Right kidney (tissue), 1 donor: ENCODE data around the gene PPA2.
"Not testable (repeated sequence)": the region's sequence is repeated elsewhere in the genome, so short reads cannot be mapped to it uniquely, and the experiment has no call there.

ENCODE experiments used
- DNase-seq: peaks from one replicate; pipeline ENCODE4 v3.0.0-alpha.2; 2016

The PPA2 gene

GRCh38 chr4:105461621-105462382 lies 12.1 kb downstream of the PPA2 start:
- DNase-seq = no peak

DNA sequence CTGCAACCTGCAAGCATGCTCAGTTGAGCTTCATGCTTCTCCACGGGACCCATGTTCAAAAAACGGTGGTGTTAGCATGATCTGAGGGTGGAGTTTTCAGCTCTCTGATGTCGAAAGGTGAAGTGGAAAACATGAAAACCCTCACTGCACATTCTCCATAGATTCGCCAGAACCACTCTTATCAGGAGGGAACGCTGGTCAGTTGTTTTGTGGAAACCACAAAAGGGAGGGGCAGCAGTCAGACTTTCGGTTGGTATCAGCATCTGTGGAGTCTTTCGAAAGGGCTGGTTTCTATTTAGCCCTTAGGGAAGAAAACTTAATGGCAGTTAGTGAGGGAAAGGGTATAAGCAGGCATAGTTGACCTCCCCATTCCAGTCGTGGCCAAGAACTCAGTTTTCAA lies 12.6 kb downstream of the PPA2 start:
- no peak for DNase-seq

DNA sequence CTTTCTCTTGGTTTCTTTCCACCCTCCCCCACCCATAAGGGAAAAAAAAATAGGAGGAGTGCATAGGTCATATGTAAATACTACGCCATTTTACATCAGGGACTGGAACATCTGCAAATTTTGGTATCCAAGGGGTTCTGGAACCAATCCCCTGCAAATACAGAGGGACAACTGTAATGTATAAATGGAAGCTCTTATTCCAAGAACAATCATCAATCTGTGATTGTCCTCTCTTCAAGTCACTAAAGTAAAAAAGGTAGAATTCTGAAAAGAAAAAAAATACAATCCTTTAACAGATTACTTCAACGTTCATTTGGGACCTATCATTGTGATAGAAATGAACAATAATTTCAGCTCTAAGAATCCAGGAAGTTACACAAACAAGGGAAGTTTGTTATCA lies 13.6 kb downstream of the PPA2 start:
- DNase-seq = no peak

DNA sequence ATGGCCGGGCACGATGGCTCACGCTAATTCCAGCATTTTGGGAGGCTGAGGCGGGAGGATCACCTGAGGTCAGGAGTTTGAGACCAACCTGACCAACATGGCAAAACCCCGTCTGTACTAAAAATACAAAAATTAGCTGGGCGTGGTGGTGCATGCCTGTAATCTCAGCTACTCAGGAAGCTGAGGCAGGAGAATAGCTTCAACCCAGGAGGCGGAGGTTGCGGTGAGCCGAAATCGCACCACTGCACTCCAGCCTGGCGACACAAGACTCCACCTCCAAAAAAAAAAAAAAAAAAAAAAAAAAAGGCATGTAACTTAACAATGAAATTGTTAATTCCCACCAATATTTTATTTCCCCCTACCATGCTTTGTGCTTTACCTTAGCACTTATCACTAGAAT lies 15.3 kb downstream of the PPA2 start:
- DNase-seq = not testable (repeated sequence)

DNA sequence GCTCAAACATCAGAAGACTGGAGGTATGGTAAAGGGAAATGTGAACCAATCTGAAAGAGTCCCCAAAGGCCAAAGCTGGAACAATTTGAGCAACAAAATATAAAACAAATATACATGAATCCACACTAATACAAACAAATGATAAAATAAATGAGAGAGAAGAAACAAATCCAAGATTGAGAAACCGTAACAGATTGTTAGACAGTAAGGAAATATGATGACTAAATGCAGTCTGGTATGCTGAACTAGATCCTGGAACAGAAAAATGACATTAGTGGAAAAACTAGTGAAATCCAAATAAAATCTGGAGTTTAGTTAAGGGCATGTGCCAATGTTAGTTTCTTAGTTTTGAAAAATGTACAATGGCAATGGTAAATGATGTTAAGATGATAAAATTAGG lies 15.9 kb downstream of the PPA2 start:
- DNase-seq = no peak

DNA sequence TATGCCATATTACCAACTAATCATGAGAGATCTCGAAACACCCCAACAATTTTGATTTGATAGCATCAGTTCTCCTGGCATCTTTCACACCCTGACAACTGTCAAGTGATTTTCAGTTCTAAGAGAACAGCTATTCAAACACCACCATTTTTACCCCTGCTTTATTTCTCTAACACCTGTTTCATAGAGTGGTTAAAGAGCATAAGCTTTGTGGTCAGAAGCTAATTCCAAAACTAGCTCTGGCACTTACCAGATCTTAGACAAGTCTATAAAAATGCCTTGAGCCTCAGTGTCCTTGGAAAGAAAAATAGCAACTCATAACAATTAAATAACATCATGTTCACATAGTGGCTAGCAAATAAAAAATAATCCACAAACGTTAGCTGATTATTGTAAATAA lies 17.9 kb downstream of the PPA2 start:
- no peak for DNase-seq

DNA sequence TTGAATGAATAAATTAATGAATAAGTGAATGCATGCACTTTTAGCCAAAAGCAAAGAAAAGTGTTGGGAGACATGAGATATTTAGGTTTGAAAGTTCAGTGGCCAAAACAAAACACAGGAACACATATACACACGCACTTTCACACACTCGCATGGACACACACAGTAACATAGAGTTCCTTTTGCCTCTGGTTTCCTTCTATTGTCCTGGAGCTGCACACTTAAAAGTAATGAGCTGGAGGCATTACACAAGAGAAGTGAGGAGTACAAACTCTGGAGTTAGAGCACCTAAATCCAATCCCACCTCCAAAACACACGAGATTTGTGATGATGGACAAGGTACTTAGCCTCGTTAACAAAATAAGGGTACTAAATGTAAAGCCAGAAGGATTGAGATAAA lies 18.7 kb downstream of the PPA2 start:
- DNase-seq = no peak

DNA sequence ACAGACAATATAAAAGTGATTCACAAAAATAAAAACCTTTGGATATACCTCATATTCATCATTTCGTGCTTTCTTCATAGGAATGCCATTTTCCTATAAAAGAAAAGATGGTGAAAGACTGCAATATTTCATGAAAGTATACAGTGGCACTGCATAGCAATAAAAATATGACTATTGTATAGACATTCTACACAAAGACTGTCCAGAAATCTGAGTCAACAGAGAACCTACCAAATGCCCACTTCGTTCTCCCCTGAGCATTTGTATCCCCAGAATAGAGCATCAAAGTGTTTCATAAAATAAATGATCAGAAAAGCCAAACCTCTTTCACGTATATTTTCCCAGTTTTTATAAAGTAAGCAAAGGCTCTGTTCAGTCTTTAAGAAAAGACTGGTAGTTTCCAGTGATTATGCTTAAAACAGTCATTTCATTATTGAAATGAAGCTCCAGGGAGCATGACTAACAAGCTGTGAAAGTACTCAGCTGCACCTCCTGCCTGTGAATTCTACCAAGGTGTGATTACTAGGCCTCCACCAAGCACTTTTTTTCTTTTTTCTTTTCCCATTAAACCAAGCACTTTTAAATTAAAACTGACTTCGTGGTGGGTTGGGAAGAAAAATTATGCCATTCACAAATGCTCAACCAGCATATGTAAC lies 20.2 kb downstream of the PPA2 start:
- no peak for DNase-seq

DNA sequence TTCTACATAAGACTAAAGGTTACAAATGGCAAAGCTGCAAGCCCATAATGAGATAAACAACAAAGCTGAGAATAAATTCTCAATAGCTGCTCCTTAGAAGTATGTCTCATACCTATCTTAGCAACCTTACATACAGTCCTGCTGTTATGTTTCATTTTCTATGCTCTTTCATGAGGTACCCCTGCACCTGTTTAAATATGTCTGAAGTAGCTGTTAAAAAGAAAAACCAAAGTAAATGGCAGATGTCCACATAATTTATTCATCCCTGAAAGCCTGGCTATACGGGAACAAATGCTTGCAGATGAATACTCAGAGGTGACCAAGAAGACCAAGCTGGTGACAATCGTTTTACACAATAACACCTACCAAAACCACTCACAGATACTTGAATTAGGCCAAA lies 22.5 kb downstream of the PPA2 start:
- DNase-seq = no peak

- DNase-seq = no peak
Measured at GRCh38 chr4:105440890-105441289, 33.0 kb downstream of the PPA2 start.

- no peak for DNase-seq
Measured at GRCh38 chr4:105437637-105438036, 36.2 kb downstream of the PPA2 start.

- DNase-seq = no peak
Measured at GRCh38 chr4:105436414-105436813, 37.4 kb downstream of the PPA2 start.

DNA sequence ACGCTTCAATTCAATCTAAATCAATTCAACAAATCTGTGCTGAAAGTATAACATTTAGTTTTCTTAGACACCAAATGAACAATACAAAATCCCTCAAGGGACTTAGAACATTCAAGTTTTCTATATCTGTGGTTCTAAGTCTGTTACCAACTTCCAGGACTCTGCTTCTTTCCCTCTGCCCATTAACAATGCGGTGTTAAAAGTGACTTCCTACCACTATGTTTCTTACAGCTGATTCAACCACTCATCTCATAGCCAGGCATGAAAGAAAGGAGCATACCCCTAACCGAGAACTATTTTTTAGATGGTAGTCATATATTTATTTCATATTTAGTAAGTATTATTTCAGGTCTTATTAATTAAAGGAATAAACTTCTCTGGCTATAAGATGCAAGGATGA lies 38.9 kb downstream of the PPA2 start:
- no peak for DNase-seq

DNA sequence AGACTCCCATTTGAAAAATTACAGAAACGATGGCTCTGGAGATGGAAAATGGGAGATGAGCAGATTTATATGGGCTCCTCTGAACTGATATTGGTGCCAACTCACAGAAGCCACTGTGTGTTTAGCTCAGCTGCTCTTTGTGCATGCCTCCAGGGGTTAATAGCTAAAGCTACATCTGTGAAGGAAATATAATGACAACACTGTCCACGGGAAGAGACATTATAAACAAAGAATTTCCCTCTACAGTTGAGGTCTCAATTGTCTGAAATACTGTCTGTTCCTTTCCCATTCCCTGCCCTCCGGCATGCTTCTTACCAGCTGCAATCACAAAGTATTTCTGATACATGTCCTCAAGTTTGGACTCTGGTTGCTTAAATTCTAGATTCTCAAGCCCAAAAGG lies 40.4 kb downstream of the PPA2 start:
- DNase-seq = no peak

GRCh38 chr4:105432438-105432837 lies 41.4 kb downstream of the PPA2 start:
- DNase-seq = no peak

GRCh38 chr4:105430811-105431210 lies 43.1 kb downstream of the PPA2 start:
- no peak for DNase-seq

- DNase-seq = no peak
Measured at GRCh38 chr4:105426187-105426897, 47.5 kb downstream of the PPA2 start.

GRCh38 chr4:105422207-105422920 lies 51.5 kb downstream of the PPA2 start:
- DNase-seq = no peak

GRCh38 chr4:105417624-105418023 lies 56.2 kb downstream of the PPA2 start:
- no peak for DNase-seq

DNA sequence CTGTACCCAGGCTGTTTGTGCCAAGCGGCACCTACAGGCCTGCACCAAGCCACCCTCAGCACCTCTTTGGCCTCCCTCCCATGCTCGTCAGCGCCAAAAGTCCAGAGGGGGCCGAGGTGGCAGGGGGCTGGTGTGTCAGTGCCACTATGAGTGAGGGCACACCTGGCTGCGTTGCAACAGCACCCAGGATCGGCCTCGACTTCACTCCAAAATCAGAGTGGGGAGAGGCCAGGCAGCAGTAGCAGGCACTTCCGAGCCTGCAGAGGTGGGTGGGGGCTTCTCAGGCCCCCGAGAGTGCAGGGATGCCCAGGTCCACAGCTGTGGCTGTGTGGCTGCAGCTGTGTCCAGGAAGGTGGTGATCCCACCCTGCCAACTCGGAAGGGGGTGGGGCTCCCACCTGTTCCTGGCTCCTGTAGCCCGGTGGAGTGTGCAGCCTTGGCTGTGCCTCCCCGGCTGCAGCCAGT lies 58.5 kb downstream of the PPA2 start:
- no peak for DNase-seq

GRCh38 chr4:105414316-105414715 lies 59.5 kb downstream of the PPA2 start:
- DNase-seq = no peak

DNA sequence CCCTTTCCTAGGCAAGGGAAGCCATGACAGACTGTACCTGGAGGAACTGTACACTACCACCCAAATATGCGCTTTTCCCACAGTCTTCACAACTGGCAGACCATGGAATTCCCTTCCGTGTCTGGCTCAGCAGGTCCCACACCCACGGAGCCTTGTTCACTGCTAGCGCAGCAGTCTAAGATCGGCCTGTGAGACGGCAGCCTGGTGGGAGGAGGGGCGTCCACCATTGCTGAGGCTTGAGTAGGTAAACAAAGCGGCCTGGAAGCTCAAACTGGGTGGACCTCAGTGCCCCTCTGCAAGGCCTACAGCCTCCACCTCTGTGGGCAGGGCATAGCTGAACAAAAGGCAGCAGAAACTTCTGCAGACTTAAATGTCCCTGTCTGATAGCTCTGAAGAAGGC lies 64.7 kb downstream of the PPA2 start:
- not testable (repeated sequence) for DNase-seq
